Stimulated activated CD4-positive, alpha-beta T cell treated with anti-CD3 and anti-CD28 coated beads, Interleukin-2, amount 100 ng/mL, for 4 hours (primary cell): Measurements from ENCODE around the gene ATF4.

Experiments used
- DNase-seq: peaks from one replicate; pipeline ENCODE4 v3.0.0-alpha.2; 2020; ENCODE audit warnings: low read depth

The ATF4 gene

GRCh38 chr22:39528681-39529486 is 8.5 kb downstream of the ATF4 start:
- peak; percentile 79 for DNase-seq

- no peak for DNase-seq
These were observed 9.1 kb downstream of the ATF4 start for GRCh38 chr22:39529487-39529851.

- no peak for DNase-seq
These were observed 9.8 kb downstream of the ATF4 start for GRCh38 chr22:39530116-39530515.

GRCh38 chr22:39530692-39531331 is 10.4 kb downstream of the ATF4 start:
- DNase-seq, result no peak

- DNase-seq, result peak; percentile 99
These were observed 12.1 kb downstream of the ATF4 start, which contains the start of gene RPS19BP1 for GRCh38 chr22:39532215-39533073. TSS of gene RPS19BP1 (minus strand) at chr22:39532748. CDS start at chr22:39532738, 10 bp downstream.

- DNase-seq, result no peak
These were observed 13.7 kb downstream of the ATF4 start for GRCh38 chr22:39534092-39534506.

DNA sequence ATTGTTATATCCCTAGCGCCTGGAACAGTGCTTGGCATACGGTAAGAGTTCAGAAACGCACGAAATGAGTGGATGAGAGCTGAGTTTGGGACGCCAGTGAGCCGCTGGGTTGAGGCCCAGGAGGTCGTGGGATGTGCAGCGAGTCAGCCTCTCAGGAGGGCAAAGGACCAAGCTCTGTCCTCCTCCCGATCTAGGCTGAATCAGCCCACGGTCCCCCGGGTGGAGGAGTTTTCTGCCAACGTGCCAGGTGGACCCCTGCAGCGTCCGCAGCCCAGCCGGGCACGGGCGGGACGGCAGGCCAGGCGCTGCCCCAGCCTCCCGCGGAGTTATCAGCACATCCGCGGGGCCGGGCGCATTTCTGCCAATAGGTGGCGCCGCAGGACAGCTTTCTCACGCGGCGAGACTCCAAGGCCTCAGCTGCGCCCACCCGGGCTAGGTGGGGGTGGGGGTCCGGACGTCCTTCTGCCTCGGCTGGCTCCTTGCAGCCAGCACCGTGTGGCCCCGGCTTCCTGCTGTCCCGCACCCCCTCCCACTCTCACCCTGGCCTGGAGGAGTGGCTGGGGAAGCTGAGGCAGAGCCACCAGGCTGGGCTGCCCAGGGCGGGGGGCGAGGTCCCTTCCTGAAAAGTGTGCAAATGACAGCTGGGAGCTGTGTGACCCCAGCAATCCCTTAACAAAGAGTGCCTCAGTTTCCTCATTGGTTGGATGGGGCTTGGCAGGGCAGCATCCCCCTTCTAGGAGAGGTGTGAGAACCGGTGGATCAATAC is 14.4 kb downstream of the ATF4 start:
- peak; percentile 60 for DNase-seq

GRCh38 chr22:39535357-39535725 is 15.0 kb downstream of the ATF4 start:
- no peak for DNase-seq

- DNase-seq, result no peak
These were observed 15.6 kb downstream of the ATF4 start for GRCh38 chr22:39535831-39536449.

DNA sequence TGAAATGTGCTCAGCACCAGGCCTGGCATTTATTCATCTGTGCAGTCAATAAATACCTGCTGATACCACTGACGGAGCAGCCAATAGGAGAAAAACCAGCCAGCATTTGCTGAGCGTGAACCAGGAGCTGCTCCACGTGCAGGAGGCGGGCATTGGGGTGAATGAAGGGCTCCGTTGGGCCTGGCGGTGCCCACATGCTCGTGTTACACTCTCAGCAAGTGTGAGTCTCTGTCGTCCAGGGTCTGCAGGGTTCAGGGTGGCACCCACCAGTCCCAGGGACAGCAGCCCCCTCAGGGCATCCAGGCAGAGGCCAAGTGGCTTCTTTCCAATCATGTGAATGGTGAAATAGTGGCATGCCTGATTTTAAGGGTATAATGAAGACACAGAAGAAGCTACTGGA is 16.3 kb downstream of the ATF4 start:
- no peak for DNase-seq

DNA sequence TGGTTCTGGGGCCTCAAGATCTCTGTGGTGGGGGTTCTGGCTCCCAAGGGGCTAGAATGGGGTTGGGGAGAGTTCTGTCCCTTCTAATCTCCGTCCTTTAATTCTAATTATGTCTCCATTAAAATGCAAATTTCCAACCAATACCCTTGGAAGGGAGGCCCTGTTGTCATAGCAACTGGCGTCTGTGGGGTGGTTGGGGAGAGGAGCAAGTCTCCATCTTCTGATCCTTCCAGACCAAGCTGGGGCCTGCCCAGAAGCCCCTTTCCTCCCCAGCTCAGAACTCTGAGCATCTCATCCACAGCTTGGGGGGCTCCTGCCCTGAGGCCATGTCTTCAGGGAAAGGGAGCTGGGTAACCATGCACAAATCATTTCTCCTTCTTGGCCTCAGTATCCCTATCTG is 17.6 kb downstream of the ATF4 start:
- DNase-seq, result no peak

GRCh38 chr22:39543095-39543494 is 22.7 kb downstream of the ATF4 start:
- DNase-seq, result no peak

- DNase-seq, result peak; percentile 49
These were observed 25.3 kb downstream of the ATF4 start for GRCh38 chr22:39545386-39546365.

- no peak for DNase-seq
These were observed 26.7 kb downstream of the ATF4 start for GRCh38 chr22:39546889-39547586.

DNA sequence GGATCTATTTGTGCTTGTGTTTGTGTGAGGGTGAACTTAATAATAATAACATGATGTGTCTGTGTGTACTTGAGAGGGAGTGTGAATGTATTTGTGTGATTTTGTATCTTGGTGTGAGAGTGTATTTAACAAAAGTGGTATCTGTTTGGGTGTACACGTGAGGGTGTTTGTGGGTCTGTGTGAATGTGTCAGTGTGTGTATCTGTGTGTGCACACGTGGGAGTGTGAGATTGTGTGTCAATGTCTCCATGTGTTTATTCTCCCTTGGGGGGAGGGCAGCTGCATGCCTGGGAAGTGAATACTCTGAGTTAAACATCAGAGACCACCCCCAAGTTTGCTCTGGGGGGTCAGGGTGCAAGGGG is 27.2 kb downstream of the ATF4 start:
- DNase-seq, result no peak

GRCh38 chr22:39553429-39553828 is 33.1 kb downstream of the ATF4 start:
- DNase-seq, result no peak

DNA sequence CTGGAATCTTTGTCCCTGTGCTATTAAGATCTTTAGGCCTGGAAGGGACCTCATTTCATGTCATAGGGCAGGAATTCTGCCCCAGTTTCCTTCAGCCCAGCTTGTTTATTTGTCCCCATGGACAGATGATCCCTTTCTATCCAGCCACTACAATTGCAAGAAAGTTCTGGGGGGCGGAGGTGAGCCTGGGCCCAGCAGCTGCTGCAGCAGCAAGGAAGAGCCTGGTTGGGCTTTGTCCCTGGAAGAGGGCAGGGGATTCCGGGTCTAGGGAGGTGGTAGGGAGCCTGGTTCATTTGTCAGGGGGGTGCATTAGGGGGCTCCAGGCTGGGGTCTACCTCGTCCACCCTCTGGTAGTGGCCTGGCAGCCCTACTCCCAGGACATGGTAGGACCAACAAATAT is 33.8 kb downstream of the ATF4 start:
- DNase-seq, result no peak

GRCh38 chr22:39556970-39557841 is 36.8 kb downstream of the ATF4 start:
- DNase-seq, result peak; percentile 55

GRCh38 chr22:39558254-39558727 is 37.9 kb downstream of the ATF4 start:
- no peak for DNase-seq
